T follicular helper cell (primary cell): ENCODE measurements around the gene PCSK5.

Experiments
- DNase-seq: peaks from one replicate; pipeline ENCODE4 v3.0.0-alpha.2; 2020; ENCODE audit warnings: low read depth

PCSK5 gene

DNA sequence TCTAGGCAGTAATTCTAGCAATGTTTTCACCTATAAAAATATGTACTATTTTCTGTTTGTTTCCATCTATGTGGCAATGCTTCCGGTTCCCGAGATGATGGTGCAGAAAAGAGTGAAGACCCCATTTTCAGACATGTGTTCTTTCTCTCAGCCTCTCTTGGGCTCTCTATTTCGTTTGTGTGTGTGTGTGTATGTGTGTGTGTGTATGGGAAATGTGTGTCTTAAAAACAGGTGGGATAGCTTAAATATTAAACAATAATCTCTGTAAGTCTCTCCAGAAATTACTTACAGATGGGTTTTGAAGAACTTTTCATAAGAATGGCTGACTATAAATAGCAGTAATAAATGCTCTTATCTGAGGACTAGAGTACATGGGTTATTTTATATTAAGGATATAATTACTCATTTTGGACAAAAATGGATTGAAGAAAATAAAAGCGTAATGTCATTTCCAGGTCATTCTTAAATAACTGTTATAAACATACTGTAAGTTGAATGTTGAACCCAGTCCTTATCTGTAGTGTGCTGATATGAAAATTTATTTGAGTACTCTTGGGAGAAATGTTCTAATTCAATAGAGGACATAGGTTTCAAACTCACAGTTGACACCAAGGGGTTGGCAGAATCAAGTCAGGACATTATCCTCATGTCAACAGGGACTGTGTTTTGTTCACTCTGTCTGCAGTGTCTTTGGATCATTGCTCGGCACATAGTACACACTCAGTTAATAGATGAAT is 31.1 kb downstream of the PCSK5 start:
- no peak for DNase-seq

GRCh38 chr9:75926385-75926784 is 35.9 kb downstream of the PCSK5 start:
- DNase-seq = no peak

GRCh38 chr9:75927356-75927755 is 36.9 kb downstream of the PCSK5 start:
- no peak for DNase-seq

- no peak for DNase-seq
Observed at GRCh38 chr9:75930190-75930589, 39.7 kb downstream of the PCSK5 start.

- DNase-seq = no peak
Observed at GRCh38 chr9:75930730-75931321, 40.4 kb downstream of the PCSK5 start.

GRCh38 chr9:75933982-75934381 is 43.5 kb downstream of the PCSK5 start:
- DNase-seq = no peak

DNA sequence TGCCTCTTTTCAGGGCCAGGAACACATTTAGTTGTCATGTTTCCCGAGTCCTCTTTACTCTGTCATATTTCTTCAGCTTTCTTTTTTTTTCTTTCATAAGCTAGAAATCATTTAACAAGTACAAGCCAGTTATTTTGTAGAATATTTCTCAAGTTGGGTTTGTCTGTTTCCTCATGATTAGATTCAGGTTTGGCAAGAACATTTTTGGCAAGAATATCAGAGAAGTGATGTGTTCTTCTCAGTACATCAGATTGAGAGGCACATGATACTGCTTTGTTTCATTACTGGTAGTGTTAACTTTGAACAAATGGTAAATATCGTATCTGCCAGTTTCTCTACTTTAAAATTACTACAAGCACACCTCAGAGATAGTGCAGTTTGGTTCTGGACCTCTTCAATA is 45.1 kb downstream of the PCSK5 start:
- no peak for DNase-seq

GRCh38 chr9:75937521-75938258 is 47.2 kb downstream of the PCSK5 start:
- no peak for DNase-seq

GRCh38 chr9:75938946-75939345 is 48.5 kb downstream of the PCSK5 start:
- no peak for DNase-seq

- DNase-seq = no peak
Observed at GRCh38 chr9:75939536-75940111, 49.2 kb downstream of the PCSK5 start.

- no peak for DNase-seq
Observed at GRCh38 chr9:75941066-75941465, 50.6 kb downstream of the PCSK5 start.

GRCh38 chr9:75941577-75942311 is 51.3 kb downstream of the PCSK5 start:
- no peak for DNase-seq

DNA sequence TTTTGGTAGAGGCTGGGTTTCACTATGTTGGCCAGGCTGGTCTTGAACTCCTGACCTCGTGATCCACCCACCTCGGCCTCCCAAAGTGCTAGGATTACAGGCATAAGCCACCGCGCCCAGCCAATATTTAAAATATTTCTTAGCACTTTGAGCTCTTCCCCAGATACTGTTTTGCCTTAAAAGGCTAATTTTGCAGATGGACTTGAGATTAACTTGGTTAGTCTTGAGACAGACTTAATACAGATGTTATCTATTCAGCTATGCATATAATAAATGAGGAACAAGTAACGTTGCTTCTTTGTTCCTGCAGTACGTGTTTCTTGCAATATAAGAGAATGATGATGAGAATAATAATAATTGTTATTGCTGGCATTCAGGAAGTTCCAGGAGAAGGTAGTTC is 56.3 kb downstream of the PCSK5 start:
- DNase-seq = no peak

- no peak for DNase-seq
Observed at GRCh38 chr9:75947233-75947632, 56.8 kb downstream of the PCSK5 start.

GRCh38 chr9:75950998-75951397 is 60.5 kb downstream of the PCSK5 start:
- no peak for DNase-seq

GRCh38 chr9:75953218-75953617 is 62.7 kb downstream of the PCSK5 start:
- DNase-seq = no peak

DNA sequence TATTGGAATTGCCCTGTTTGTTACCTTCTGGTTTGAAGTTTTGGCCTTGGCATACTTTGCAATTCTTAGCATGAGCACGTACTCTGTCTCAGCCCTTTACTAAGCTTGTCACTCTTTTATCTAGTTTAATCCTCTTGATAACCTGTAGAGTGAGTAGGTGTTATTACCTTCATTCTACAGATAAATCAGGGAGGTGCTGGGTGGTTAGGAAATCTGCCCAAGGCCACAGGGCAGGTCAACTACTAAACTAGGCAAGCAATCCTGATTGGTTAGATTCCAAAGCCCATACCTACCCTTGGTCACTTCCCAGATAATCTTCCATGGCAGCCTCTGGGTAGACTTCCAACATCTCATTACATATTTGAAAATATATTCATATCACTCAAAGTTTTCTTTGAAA is 65.7 kb downstream of the PCSK5 start:
- no peak for DNase-seq

DNA sequence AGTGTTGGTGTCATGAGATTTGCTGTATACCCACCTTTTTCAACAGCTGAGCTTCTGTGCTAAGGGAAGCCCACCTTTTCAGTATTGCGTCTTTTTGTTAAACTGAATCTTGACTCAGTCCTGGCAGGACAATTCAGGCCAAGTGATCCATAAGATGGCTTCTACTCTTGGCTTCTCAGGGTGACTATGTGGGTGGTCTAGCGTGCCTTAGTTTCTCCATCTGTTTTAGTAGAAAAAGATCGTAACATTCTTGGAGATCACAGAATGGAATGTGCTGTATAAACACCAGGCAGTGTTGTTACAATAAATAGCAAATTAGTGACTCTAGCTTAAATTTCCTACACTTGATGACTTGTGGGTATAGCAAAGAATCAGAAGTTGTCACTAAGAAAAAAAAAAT is 66.6 kb downstream of the PCSK5 start:
- DNase-seq = no peak

- no peak for DNase-seq
Observed at GRCh38 chr9:75958226-75958625, 67.8 kb downstream of the PCSK5 start.

DNA sequence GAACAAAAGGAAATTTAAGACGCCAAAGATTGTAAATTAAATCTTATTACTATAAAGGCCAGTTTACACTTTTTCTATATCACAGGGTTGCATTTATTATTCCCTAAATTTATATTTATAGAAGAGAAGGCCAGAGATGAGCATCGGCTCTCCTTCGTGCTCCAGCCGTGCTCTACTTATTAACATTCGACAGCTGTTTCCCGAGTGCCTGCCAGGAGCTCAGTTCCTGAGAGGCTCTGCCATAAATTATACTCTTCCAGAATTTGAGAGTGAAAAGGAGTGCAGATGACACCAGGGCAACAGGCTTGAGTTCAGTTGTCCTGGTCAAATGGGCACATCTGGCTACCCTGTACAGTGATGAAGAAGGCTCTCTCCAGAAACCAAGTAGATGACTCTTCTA is 70.1 kb downstream of the PCSK5 start:
- DNase-seq = no peak

- no peak for DNase-seq
Observed at GRCh38 chr9:75962013-75962661, 71.7 kb downstream of the PCSK5 start.

DNA sequence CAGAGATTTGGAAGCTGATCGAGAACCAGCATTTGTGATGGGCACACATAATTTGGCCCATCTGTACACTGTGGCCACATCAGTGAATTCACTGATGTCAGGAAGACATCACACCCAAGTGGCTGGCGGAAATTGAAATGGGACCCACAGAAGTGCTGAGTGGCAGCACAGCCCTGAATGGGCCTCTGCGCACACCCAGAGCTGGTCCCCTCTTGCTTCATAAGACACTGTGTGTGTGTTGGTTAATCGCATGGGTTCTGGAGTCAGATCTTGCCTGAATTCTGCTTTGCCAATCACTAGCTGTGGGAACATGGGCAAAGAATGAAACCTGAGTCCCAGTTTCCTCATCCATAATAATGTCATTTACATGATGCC is 72.2 kb downstream of the PCSK5 start:
- DNase-seq = no peak
